ENCODE results near the gene TAF1B. TPM values are rescaled to one million over a fixed set of nuclear protein-coding genes. Genes with fewer than 3 reads are reported as not detected.

The TAF1B gene
- total RNA-seq, 1 donor from 2014 or later, result 6.1 TPM

- ATAC-seq (ENCODE audit: poor library complexity) (no peak), DNase-seq (peak; percentile 16)
- intact Hi-C loops (cut with DNase I), result no loop called here
Observed at GRCh38 chr2:9806656-9807055, 36.6 kb upstream of the TAF1B start.

- intact Hi-C loops (cut with DNase I), result no loop called here
- DNase-seq, result peak; percentile 8
Observed at GRCh38 chr2:9807056-9807455, 36.2 kb upstream of the TAF1B start.

GRCh38 chr2:9807555-9808305 is 35.5 kb upstream of the TAF1B start:
- intact Hi-C loops (cut with DNase I), result no loop called here
- DNase-seq, result peak; percentile 26
- ATAC-seq (ENCODE audit: poor library complexity), result no peak

More at GRCh38 chr2:9807056-9807455, 36.2 kb upstream of the TAF1B start:
- no peak for ATAC-seq (ENCODE audit: poor library complexity)

- DNase-seq (peak; percentile 20), ATAC-seq (ENCODE audit: poor library complexity) (no peak)
- intact Hi-C loops (cut with DNase I), result no loop called here
Observed at GRCh38 chr2:9808334-9809063, 34.8 kb upstream of the TAF1B start.

- DNase-seq (no peak), ATAC-seq (ENCODE audit: poor library complexity) (no peak)
- intact Hi-C loops (cut with DNase I), result no loop called here
Observed at GRCh38 chr2:9809064-9809356, 34.3 kb upstream of the TAF1B start.

- DNase-seq (peak; percentile 26), ATAC-seq (ENCODE audit: poor library complexity) (no peak)
- intact Hi-C loops (cut with DNase I), result loop anchor here (5.0 kb wide), 2 partner anchors 238 to 288 kb away; no protein-coding TSS in a partner anchor
Observed at GRCh38 chr2:9809448-9810088, 33.7 kb upstream of the TAF1B start.

- ATAC-seq (ENCODE audit: poor library complexity), result no peak
- DNase-seq, result no peak
- intact Hi-C loops (cut with DNase I), result loop anchor here (5.0 kb wide), 2 partner anchors 236 to 286 kb away; no protein-coding TSS in a partner anchor
Observed at GRCh38 chr2:9811216-9811615, 32.1 kb upstream of the TAF1B start.

- ATAC-seq (ENCODE audit: poor library complexity) (no peak), DNase-seq (peak; percentile 35)
- intact Hi-C loops (cut with DNase I), result loop anchor here (5.0 kb wide), 2 partner anchors 235 to 285 kb away; no protein-coding TSS in a partner anchor
Observed at GRCh38 chr2:9811679-9812511, 31.4 kb upstream of the TAF1B start.

GRCh38 chr2:9812945-9813311 is 30.3 kb upstream of the TAF1B start:
- ATAC-seq (ENCODE audit: poor library complexity) (no peak), DNase-seq (no peak)
- intact Hi-C loops (cut with DNase I), result loop anchor here (5.0 kb wide), 2 partner anchors 234 to 284 kb away; no protein-coding TSS in a partner anchor

- DNase-seq (peak; percentile 81), ATAC-seq (ENCODE audit: poor library complexity) (peak; percentile 95)
- intact Hi-C loops (cut with DNase I), result loop anchor here (5.0 kb wide), 2 partner anchors 234 to 284 kb away; no protein-coding TSS in a partner anchor
Observed at GRCh38 chr2:9813312-9814128, 29.8 kb upstream of the TAF1B start.

- DNase-seq (peak; percentile 28), ATAC-seq (ENCODE audit: poor library complexity) (peak; percentile 7)
- intact Hi-C loops (cut with DNase I), result loop anchor here (5.0 kb wide), 2 partner anchors 233 to 283 kb away; no protein-coding TSS in a partner anchor
Observed at GRCh38 chr2:9814129-9814868, 29.0 kb upstream of the TAF1B start.

- no peak for ATAC-seq (ENCODE audit: poor library complexity)
- intact Hi-C loops (cut with DNase I), result no loop called here
- DNase-seq, result no peak
Observed at GRCh38 chr2:9815076-9815475, 28.2 kb upstream of the TAF1B start.

GRCh38 chr2:9815844-9816279 is 27.4 kb upstream of the TAF1B start:
- DNase-seq, result no peak
- intact Hi-C loops (cut with DNase I), result no loop called here
- ATAC-seq (ENCODE audit: poor library complexity), result no peak

GRCh38 chr2:9818097-9818496 is 25.2 kb upstream of the TAF1B start:
- intact Hi-C loops (cut with DNase I), result no loop called here
- no peak for ATAC-seq (ENCODE audit: poor library complexity)
- DNase-seq, result no peak

GRCh38 chr2:9819551-9819950 is 23.7 kb upstream of the TAF1B start:
- intact Hi-C loops (cut with DNase I), result no loop called here
- ATAC-seq (ENCODE audit: poor library complexity) (no peak), DNase-seq (no peak)

- intact Hi-C loops (cut with DNase I), result no loop called here
- DNase-seq (no peak), ATAC-seq (ENCODE audit: poor library complexity) (no peak)
Observed at GRCh38 chr2:9820020-9820973, 23.0 kb upstream of the TAF1B start.

Measured in Right ventricle myocardium superior (tissue), 1 donor.